ENCODE results near the gene PITPNC1. TPM values are rescaled to one million over a fixed set of nuclear protein-coding genes. Genes with fewer than 3 reads are reported as not detected.
"Not testable (repeated sequence)": the region's sequence is repeated elsewhere in the genome, so short reads cannot be mapped to it uniquely, and the experiment has no call there.

PITPNC1 gene
- 14.6 TPM for total RNA-seq
- long read RNA-seq, partial matches to known transcripts = 0 of 17 reads
- long read RNA-seq, other reads (novel, unspliced or antisense) = 17 of 17 reads

- intact Hi-C loops (cut with DNase I) = loop anchor here (2.0 to 10.0 kb wide), 4 partner anchors 100 to 312 kb away; no protein-coding TSS in a partner anchor
- ATAC-seq (ENCODE audit: poor library complexity) (peak; percentile 80), DNase-seq (peak; percentile 93)
Observed at GRCh38 chr17:67376737-67377487, at the start of gene PITPNC1. Gene PITPNC1 (plus strand): TSS chr17:67377281.

- intact Hi-C loops (cut with DNase I) = no loop called here
- no peak for ATAC-seq (ENCODE audit: poor library complexity)
- no peak for DNase-seq
Observed at GRCh38 chr17:67328026-67328425, 49.1 kb upstream of the PITPNC1 start.

GRCh38 chr17:67331381-67332161 lies 45.5 kb upstream of the PITPNC1 start:
- not testable (repeated sequence) for ATAC-seq (ENCODE audit: poor library complexity); DNase-seq

GRCh38 chr17:67332162-67332508 lies 44.9 kb upstream of the PITPNC1 start:
- ATAC-seq (ENCODE audit: poor library complexity); DNase-seq; intact Hi-C loops (cut with DNase I): not testable (repeated sequence)

More at GRCh38 chr17:67331381-67332161, 45.5 kb upstream of the PITPNC1 start:
- intact Hi-C loops (cut with DNase I) = not testable (repeated sequence)

- intact Hi-C loops (cut with DNase I) = no loop called here
- ATAC-seq (ENCODE audit: poor library complexity) = no peak
Observed at GRCh38 chr17:67335245-67335835, 41.7 kb upstream of the PITPNC1 start.

GRCh38 chr17:67336859-67337258 lies 40.2 kb upstream of the PITPNC1 start:
- DNase-seq (no peak), ATAC-seq (ENCODE audit: poor library complexity) (no peak)
- intact Hi-C loops (cut with DNase I) = no loop called here

More at GRCh38 chr17:67335245-67335835, 41.7 kb upstream of the PITPNC1 start:
- DNase-seq = no peak

GRCh38 chr17:67338353-67338752 lies 38.7 kb upstream of the PITPNC1 start:
- DNase-seq; ATAC-seq (ENCODE audit: poor library complexity); intact Hi-C loops (cut with DNase I): not testable (repeated sequence)

GRCh38 chr17:67343237-67343636 lies 33.8 kb upstream of the PITPNC1 start:
- intact Hi-C loops (cut with DNase I) = no loop called here
- no peak for DNase-seq

GRCh38 chr17:67347826-67348225 lies 29.3 kb upstream of the PITPNC1 start:
- no peak for ATAC-seq (ENCODE audit: poor library complexity)
- intact Hi-C loops (cut with DNase I) = no loop called here
- no peak for DNase-seq

More at GRCh38 chr17:67343237-67343636, 33.8 kb upstream of the PITPNC1 start:
- ATAC-seq (ENCODE audit: poor library complexity) = no peak

GRCh38 chr17:67349420-67349819 lies 27.7 kb upstream of the PITPNC1 start:
- DNase-seq (no peak), ATAC-seq (ENCODE audit: poor library complexity) (no peak)
- intact Hi-C loops (cut with DNase I) = no loop called here

- DNase-seq (no peak), ATAC-seq (ENCODE audit: poor library complexity) (no peak)
- intact Hi-C loops (cut with DNase I) = no loop called here
Observed at GRCh38 chr17:67353161-67353560, 23.9 kb upstream of the PITPNC1 start.

- intact Hi-C loops (cut with DNase I) = no loop called here
- DNase-seq = no peak
- peak; percentile 29 for ATAC-seq (ENCODE audit: poor library complexity)
Observed at GRCh38 chr17:67353929-67354574, 23.0 kb upstream of the PITPNC1 start.

GRCh38 chr17:67358612-67359011 lies 18.5 kb upstream of the PITPNC1 start:
- intact Hi-C loops (cut with DNase I) = no loop called here
- DNase-seq (no peak), ATAC-seq (ENCODE audit: poor library complexity) (no peak)

- intact Hi-C loops (cut with DNase I) = no loop called here
- DNase-seq (no peak), ATAC-seq (ENCODE audit: poor library complexity) (peak; percentile 36)
Observed at GRCh38 chr17:67359960-67360791, 16.9 kb upstream of the PITPNC1 start.

GRCh38 chr17:67360880-67361279 lies 16.2 kb upstream of the PITPNC1 start:
- ATAC-seq (ENCODE audit: poor library complexity) (no peak), DNase-seq (no peak)
- intact Hi-C loops (cut with DNase I) = no loop called here

- DNase-seq (no peak), ATAC-seq (ENCODE audit: poor library complexity) (no peak)
- intact Hi-C loops (cut with DNase I) = no loop called here
Observed at GRCh38 chr17:67362173-67362572, 14.9 kb upstream of the PITPNC1 start.

- DNase-seq = no peak
- no peak for ATAC-seq (ENCODE audit: poor library complexity)
- intact Hi-C loops (cut with DNase I) = no loop called here
Observed at GRCh38 chr17:67364847-67365737, 12.0 kb upstream of the PITPNC1 start.
